IMR-90 (cell line): ENCODE data around the gene CDHR2. TPM values are rescaled to one million over a fixed set of nuclear protein-coding genes. Genes with fewer than 3 reads are reported as not detected.

Source experiments
- ATAC-seq: fragments of 200-7000 bp; cut with Tn5 transposase; 2 replicates; pipeline ENCODE4 v1.9.1; 2020; ENCODE audit warnings: low read depth, mild to moderate bottlenecking, moderate library complexity
- BruUV-seq: library from RNA; stranded (reverse); fragments of 400-500 nt; replicated peaks from 2 replicates; lab custom pipeline; 2021; lab: Mats Ljungman, UMichigan
- CTCF ChIA-PET: fragments of 300-600 bp; formaldehyde crosslinking; extraction: SDS; loops from one replicate; lab custom pipeline; 2021; ENCODE audit warnings: antibody characterized with exemption; lab: Yijun Ruan, JAX
- POLR2A ChIA-PET: fragments of 300-600 bp; sonication (Branson Sonifier 250); formaldehyde crosslinking; loops from one replicate; lab custom pipeline; 2022; ENCODE audit warnings: antibody characterized with exemption; ENCODE audit not compliant: unreplicated experiment; lab: Charles Lee
- DNase-seq: peaks from one replicate; pipeline ENCODE4 v3.0.0; 2013
- H2AFZ ChIP-seq: replicated peaks from 2 replicates; pipeline ENCODE3; 2013; ENCODE audit warnings: low read length, mild to moderate bottlenecking; ENCODE audit not compliant: poor library complexity
- H2AK5ac ChIP-seq: 2 replicates; pipeline ENCODE4 v1.6.1; 2013; ENCODE audit warnings: low read depth, low read length, inconsistent platforms
- H2AK9ac ChIP-seq: replicated peaks from 2 replicates; pipeline ENCODE3; 2013; ENCODE audit warnings: mild to moderate bottlenecking, low read depth, low read length, moderate library complexity; ENCODE audit not compliant: poor library complexity
- H2BK120ac ChIP-seq: 2 replicates; pipeline ENCODE4 v1.6.1; 2013; ENCODE audit warnings: low read depth, low read length, inconsistent platforms
- H2BK15ac ChIP-seq: 3 replicates; pipeline ENCODE4 v1.6.1; 2013; ENCODE audit warnings: low read depth, low read length, inconsistent platforms
- H2BK20ac ChIP-seq: 2 replicates; pipeline ENCODE4 v1.6.1; 2013; ENCODE audit warnings: low read depth, mild to moderate bottlenecking, inconsistent platforms, low read length, moderate library complexity
- H2BK5ac ChIP-seq: 2 replicates; pipeline ENCODE4 v1.6.1; 2013; ENCODE audit warnings: mild to moderate bottlenecking, low read depth, low read length, inconsistent platforms; ENCODE audit not compliant: poor library complexity, severe bottlenecking
- H3K14ac ChIP-seq: replicated peaks from 2 replicates; pipeline ENCODE4 v1.6.1; 2013; ENCODE audit warnings: low read depth, low read length, inconsistent platforms
- H3K18ac ChIP-seq: 2 replicates; pipeline ENCODE4 v1.6.1; 2013; ENCODE audit warnings: low read depth, low read length, control low read depth
- H3K23ac ChIP-seq: 2 replicates; pipeline ENCODE4 v1.6.1; 2013; ENCODE audit warnings: low read depth, low read length, inconsistent platforms
- H3K27ac ChIP-seq: 2 replicates; pipeline ENCODE4 v1.5.1; 2013; ENCODE audit warnings: mild to moderate bottlenecking, control low read depth, low read length; ENCODE audit not compliant: insufficient read depth
- H3K27me3 ChIP-seq: 2 replicates; pipeline ENCODE4 v1.6.1; 2013; ENCODE audit warnings: low read length; ENCODE audit not compliant: control insufficient read depth, insufficient read depth
- H3K36me3 ChIP-seq: 2 replicates; pipeline ENCODE4 v1.6.1; 2013; ENCODE audit warnings: low read length, mixed read lengths; ENCODE audit not compliant: control insufficient read depth, insufficient read depth
- H3K4ac ChIP-seq: 2 replicates; pipeline ENCODE4 v1.6.1; 2013; ENCODE audit warnings: low read depth, low read length, inconsistent platforms
- H3K4me1 ChIP-seq: 2 replicates; pipeline ENCODE4 v1.6.1; 2013; ENCODE audit warnings: low read length, mixed read lengths; ENCODE audit not compliant: control insufficient read depth, insufficient read depth
- H3K4me2 ChIP-seq: 2 replicates; pipeline ENCODE4 v1.6.1; 2013; ENCODE audit warnings: low read depth, mild to moderate bottlenecking, control low read depth, low read length, moderate library complexity
- H3K4me3 ChIP-seq: 2 replicates; pipeline ENCODE4 v1.5.1; 2013; ENCODE audit warnings: low read depth, mild to moderate bottlenecking, control low read depth, low read length, moderate library complexity; ENCODE audit not compliant: insufficient read depth
- H3K56ac ChIP-seq: 2 replicates; pipeline ENCODE4 v1.6.1; 2013; ENCODE audit warnings: low read length, inconsistent platforms; ENCODE audit not compliant: insufficient read depth; ENCODE audit errors: extremely low read depth
- H3K79me1 ChIP-seq, 2 experiments: 2 replicates each; pipeline ENCODE4 v1.6.1; 2013; ENCODE audit warnings: low read length in 2 of 2, inconsistent platforms in 1 of 2, low read depth in 1 of 2
- H3K9ac ChIP-seq: 2 replicates; pipeline ENCODE4 v1.6.1; 2013; ENCODE audit warnings: low read depth, low read length, control low read depth
- H3K9me1 ChIP-seq: 2 replicates; pipeline ENCODE4 v1.6.1; 2013; ENCODE audit warnings: low read length, inconsistent platforms; ENCODE audit not compliant: insufficient read depth
- H3K9me3 ChIP-seq: 2 replicates; pipeline ENCODE4 v1.6.1; 2013; ENCODE audit warnings: low read length; ENCODE audit not compliant: control insufficient read depth, insufficient read depth
- H4K20me1 ChIP-seq: 2 replicates; pipeline ENCODE4 v1.6.1; 2013; ENCODE audit warnings: low read length, inconsistent platforms; ENCODE audit not compliant: insufficient read depth
- H4K5ac ChIP-seq: 2 replicates; pipeline ENCODE4 v1.6.1; 2013; ENCODE audit warnings: mild to moderate bottlenecking, low read depth, low read length, control low read depth
- H4K8ac ChIP-seq, 2 experiments: 2 replicates each; pipeline ENCODE4 v1.6.1; 2013; ENCODE audit warnings: low read depth in 2 of 2, low read length in 2 of 2, control low read depth in 1 of 2, inconsistent platforms in 1 of 2
- H4K91ac ChIP-seq: 2 replicates; pipeline ENCODE4 v1.6.1; 2013; ENCODE audit warnings: low read depth, low read length, inconsistent platforms; ENCODE audit not compliant: insufficient read depth
- CEBPB ChIP-seq: IDR thresholded peaks from 2 replicates; pipeline ENCODE4 v1.6.1; 2012; ENCODE audit warnings: low read depth, low read length, improper control_type of control experiment
- MXI1 ChIP-seq: IDR thresholded peaks from 2 replicates; pipeline ENCODE4 v1.6.1; 2012; ENCODE audit warnings: low read depth, mild to moderate bottlenecking, low read length, moderate library complexity, borderline replicate concordance
- WGBS, 2 experiments: methylation state at CpG; one replicate each; pipeline versions ENCODE4 v1.1.5 to v1.1.7; 2013; ENCODE audit warnings: missing lambda C conversion rate in 2 of 2; ENCODE audit not compliant: insufficient read length in 1 of 2; ENCODE audit errors: extremely low coverage in 2 of 2; 5-methylcytosine and 5-hydroxymethylcytosine counted together
- dilution Hi-C: fragments of 300-500 bp; cut with HindIII; formaldehyde crosslinking; loops from one replicate; pipeline ENCODE4 v1.14.3; 2018; ENCODE audit warnings: low sequenced_read_pairs; ENCODE audit not compliant: unreplicated experiment
- in situ Hi-C: fragments of 300-500 bp; cut with MboI; formaldehyde crosslinking; loops from 3 replicates; pipeline ENCODE4 v1.14.3; 2019; ENCODE audit warnings: low sequenced_read_pairs, inconsistent platforms, mixed read lengths
- intact Hi-C: fragments of 100-400 bp; cut with micrococcal nuclease; formaldehyde crosslinking; loops from 2 replicates; pipeline ENCODE4 v1.10.0; 2022
- polyA plus RNA-seq, 3 experiments: library from polyadenylated mRNA; depleted of rRNA; stranded (reverse); fragments of >200 nt; gene quantifications; 2 replicates each; pipeline ENCODE4 v1.2.3, GENCODE V29; 2012; ENCODE audit warnings: low replicate concordance in 1 of 3
- total RNA-seq: library from RNA; depleted of rRNA; stranded (reverse); fragments of >200 nt; gene quantifications from 2 replicates; pipeline ENCODE4 v1.2.3, GENCODE V29; 2012

The CDHR2 gene
- total and polyA plus RNA-seq, 2 of the 4 experiments (the other 2 are of a cell fraction) = not detected

DNA sequence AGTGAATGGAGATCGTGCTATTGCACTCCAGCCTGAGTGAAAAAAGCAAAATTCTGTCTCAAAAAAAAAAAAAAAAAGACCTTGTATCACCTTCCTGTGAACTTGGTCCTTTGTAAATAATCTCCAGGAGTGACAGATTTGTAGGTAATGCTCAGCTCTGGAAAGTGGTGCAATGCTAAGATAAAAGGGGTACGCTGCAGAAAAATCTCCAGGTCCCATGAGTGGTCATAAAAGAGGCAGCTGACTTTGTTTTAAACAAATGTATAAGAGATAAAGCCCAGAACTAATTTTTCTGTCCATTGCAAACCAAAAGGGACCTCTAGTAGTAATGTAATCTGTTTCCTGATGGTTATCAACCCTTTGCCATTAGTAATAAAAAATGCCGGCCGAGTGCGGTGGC lies 45.6 kb upstream of the CDHR2 start:
- BruUV-seq = no TSS peak
- CTCF ChIA-PET = no interaction called here
- TF ChIP-seq CEBPB (no peak), MXI1 (no peak)
- no peak overlapping the region for H2BK20ac ChIP-seq
- peaks cover 43% of the 10 kb centered on the region for H3K36me3 ChIP-seq
- ATAC-seq (no peak), DNase-seq (no peak)
- no peaks in the 10 kb centered on the region for H3K27me3 ChIP-seq
- H4K91ac ChIP-seq = no peak overlapping the region
- no peak overlapping the region for H4K5ac ChIP-seq
- H3K9ac ChIP-seq = no peak overlapping the region
- no peak overlapping the region for H3K4me2 ChIP-seq
- H2AK9ac ChIP-seq = no peak overlapping the region
- no peaks in the 10 kb centered on the region for H3K9me1 ChIP-seq
- no peak overlapping the region for H3K23ac ChIP-seq
- no peak overlapping the region for H3K4me3 ChIP-seq
- WGBS, 2 experiments = no CpG with 5 or more reads among the region's 5 CpGs
- H2AK5ac ChIP-seq = no peak overlapping the region
- H2BK15ac ChIP-seq = no peak overlapping the region
- peaks cover 6% of the 10 kb centered on the region; the same call in 1 of the 2 replicates for H3K4me1 ChIP-seq
- no peaks in the 10 kb centered on the region for H3K9me3 ChIP-seq
- in situ Hi-C loops = no loop called here
- no peak overlapping the region for H2BK120ac ChIP-seq
- no peak overlapping the region for H3K18ac ChIP-seq
- dilution Hi-C loops = no loop called here
- no peak overlapping the region for H3K56ac ChIP-seq
- peaks cover 6 to 29% of the 10 kb centered on the region in 2 experiments; a peak in 3 of 4 replicates for H3K79me1 ChIP-seq
- intact Hi-C loops = no loop called here
- H4K8ac ChIP-seq = no peak overlapping the region
- POLR2A ChIA-PET = no interaction called here
- no peak overlapping the region for H3K27ac ChIP-seq
- peaks cover 3% of the 10 kb centered on the region; the same call in 1 of the 2 replicates for H4K20me1 ChIP-seq
- no peak overlapping the region for H3K4ac ChIP-seq
- H2BK5ac ChIP-seq = no peak overlapping the region
- no peak overlapping the region for H2AFZ ChIP-seq
- no peak overlapping the region for H3K14ac ChIP-seq
